Endothelial cell of umbilical vein (primary cell): ENCODE data around the gene GAL3ST3. TPM values are rescaled to one million over a fixed set of nuclear protein-coding genes. Genes with fewer than 3 reads are reported as not detected.
A peak's percentile ranks its signal among the peaks of the same experiment; 100 is the strongest.
"Not testable (repeated sequence)": the region's sequence is repeated elsewhere in the genome, so short reads cannot be mapped to it uniquely, and the experiment has no call there.

Experiments
- Bru-seq: library from RNA; stranded (reverse); fragments of 400-500 nt; gene quantifications from one replicate; lab custom pipeline; 2021; lab: Mats Ljungman, UMichigan
- BruChase-seq, 2 experiments: library from RNA; stranded (reverse); fragments of 400-500 nt; gene quantifications; one replicate each; lab custom pipeline; 2021; lab: Mats Ljungman, UMichigan
- BruUV-seq: library from RNA; stranded (reverse); fragments of 400-500 nt; replicated peaks from 2 replicates; lab custom pipeline; 2021; lab: Mats Ljungman, UMichigan
- CTCF ChIA-PET: fragments of 300-600, 350-600 bp; sonication (Branson Sonifier 250); formaldehyde crosslinking; loops from one replicate; lab custom pipeline; 2021; ENCODE audit warnings: antibody characterized with exemption, inconsistent platforms; lab: Charles Lee
- POLR2A ChIA-PET: fragments of 300-600, 350-600 bp; sonication (Branson Sonifier 250); formaldehyde crosslinking; loops from one replicate; lab custom pipeline; 2021; ENCODE audit warnings: antibody characterized with exemption, inconsistent platforms; lab: Charles Lee
- DNase-seq: peaks from one replicate; pipeline ENCODE4 v3.0.0-alpha.2; 2011; ENCODE audit warnings: low read depth, low spot score
- FAIRE-seq: peaks from 2 replicates; lab custom pipeline; 2011; peaks lifted over from hg19 to GRCh38; lab: Jason Lieb, UNC
- H2AFZ ChIP-seq: 2 replicates; pipeline ENCODE4 v1.6.0; 2012; ENCODE audit warnings: low read depth, low read length, control low read depth, inconsistent platforms
- H3K27ac ChIP-seq: 2 replicates; pipeline ENCODE4 v1.5.1; 2011; ENCODE audit warnings: low read depth, mild to moderate bottlenecking, control low read depth, low read length, moderate library complexity; ENCODE audit not compliant: insufficient read depth
- H3K27me3 ChIP-seq, 2 experiments: 2 replicates each; pipeline versions ENCODE4 v1.6.0 to v1.6.1; 2011; ENCODE audit warnings: low read length in 2 of 2, mixed read lengths in 1 of 2; ENCODE audit not compliant: control insufficient read depth in 2 of 2, insufficient read depth in 2 of 2
- H3K36me3 ChIP-seq, 2 experiments: 2 replicates in 1 of 2; 3 replicates in 1 of 2; pipeline ENCODE4 v1.5.1; 2011; ENCODE audit warnings: low read length in 2 of 2, mild to moderate bottlenecking in 1 of 2, moderate library complexity in 1 of 2; ENCODE audit not compliant: control insufficient read depth in 2 of 2, insufficient read depth in 2 of 2; ENCODE audit errors: extremely low read depth in 1 of 2
- H3K4me1 ChIP-seq: 3 replicates; pipeline ENCODE4 v1.5.1; 2011; ENCODE audit warnings: mild to moderate bottlenecking, low read length; ENCODE audit not compliant: control insufficient read depth, insufficient read depth; ENCODE audit errors: extremely low read depth
- H3K4me2 ChIP-seq: 2 replicates; pipeline ENCODE4 v1.6.1; 2011; ENCODE audit warnings: low read length, control low read depth, mixed read lengths; ENCODE audit not compliant: insufficient read depth
- H3K4me3 ChIP-seq, 3 experiments: fragments of 200-600 bp in 1 of 3; sonication (generic), shearing (Covaris generic) in 1 of 3; replicated peaks in 1 of 3; 2 replicates each; pipeline ENCODE4 v1.5.1; 2011 to 2016; ENCODE audit warnings: control low read depth in 3 of 3, low read length in 3 of 3, mild to moderate bottlenecking in 2 of 3, inconsistent platforms in 1 of 3, low read depth in 1 of 3, moderate library complexity in 1 of 3; ENCODE audit not compliant: insufficient read depth in 1 of 3
- H3K79me2 ChIP-seq: 2 replicates; pipeline ENCODE4 v1.6.0; 2012; ENCODE audit warnings: low read length, inconsistent platforms; ENCODE audit not compliant: control insufficient read depth, insufficient read depth
- H3K9ac ChIP-seq: replicated peaks from 2 replicates; pipeline ENCODE3; 2011; ENCODE audit warnings: low read length, control low read depth; ENCODE audit not compliant: insufficient read depth; ENCODE audit errors: extremely low read depth
- H3K9me1 ChIP-seq: replicated peaks from 3 replicates; pipeline ENCODE4 v1.6.0; 2011; ENCODE audit warnings: mild to moderate bottlenecking, low read length; ENCODE audit not compliant: control insufficient read depth, insufficient read depth; ENCODE audit errors: extremely low read depth
- H3K9me3 ChIP-seq: replicated peaks from 2 replicates; pipeline ENCODE4 v1.5.1; 2012; ENCODE audit warnings: low read length, inconsistent platforms; ENCODE audit not compliant: control insufficient read depth, insufficient read depth
- H4K20me1 ChIP-seq: replicated peaks from 2 replicates; pipeline ENCODE3; 2011; ENCODE audit warnings: mild to moderate bottlenecking, low read length; ENCODE audit not compliant: control insufficient read depth, insufficient read depth; ENCODE audit errors: extremely low read depth
- EZH2 ChIP-seq: IDR thresholded peaks from 2 replicates; pipeline ENCODE4 v1.6.1; 2012; ENCODE audit warnings: borderline replicate concordance, low read depth, mild to moderate bottlenecking, moderate library complexity, low read length, inconsistent platforms; ENCODE audit not compliant: severe bottlenecking
- FOS ChIP-seq: IDR thresholded peaks from 2 replicates; pipeline ENCODE4 v1.6.1; 2011; ENCODE audit warnings: mild to moderate bottlenecking, low read length, moderate library complexity, borderline replicate concordance; ENCODE audit not compliant: insufficient read depth
- GATA2 ChIP-seq: IDR thresholded peaks from 2 replicates; pipeline ENCODE4 v1.7.0; 2011; ENCODE audit warnings: low read depth, mild to moderate bottlenecking, moderate library complexity, mixed read lengths, low read length; ENCODE audit not compliant: insufficient read length, insufficient read depth
- JUN ChIP-seq: IDR thresholded peaks from 2 replicates; pipeline ENCODE4 v1.6.1; 2011; ENCODE audit warnings: borderline replicate concordance, low read depth; ENCODE audit not compliant: insufficient read length, insufficient read depth
- MYC ChIP-seq: IDR thresholded peaks from one replicate; pipeline ENCODE4 v1.6.1; 2011; ENCODE audit warnings: mild to moderate bottlenecking, low read depth, low read length
- POLR2A ChIP-seq: IDR thresholded peaks from 2 replicates; pipeline ENCODE4 v1.6.1; 2012; ENCODE audit warnings: low read depth, mild to moderate bottlenecking, control low read depth, low read length
- POLR2AphosphoS5 ChIP-seq: IDR thresholded peaks from 2 replicates; pipeline ENCODE4 v1.6.1; 2012; ENCODE audit warnings: low read depth, mild to moderate bottlenecking, control low read depth, low read length, moderate library complexity; ENCODE audit not compliant: insufficient read depth
- dilution Hi-C: fragments of 300-500 bp; cut with MboI; formaldehyde crosslinking; loops from one replicate; pipeline ENCODE4 v1.15.0; 2019; ENCODE audit warnings: low sequenced_read_pairs; ENCODE audit not compliant: extremely low pct_ligation_motif_present
- intact Hi-C: fragments of 100-400 bp; cut with micrococcal nuclease; formaldehyde crosslinking; loops from one replicate; pipeline ENCODE4 v1.10.0; 2022
- long read RNA-seq: library from polyadenylated mRNA; stranded (forward); transcript quantifications from one replicate; pipeline ENCODE4 v2.0.0, GENCODE V29; 2021
- polyA minus RNA-seq, 3 experiments: library from RNA; depleted of rRNA, polyadenylated mRNA; stranded (reverse); fragments of >200 nt; gene quantifications; 1 replicate in 1 of 3; 2 replicates in 2 of 3; pipeline ENCODE4 v1.2.3, GENCODE V29; 2011
- polyA plus RNA-seq, 4 experiments: library from polyadenylated mRNA; depleted of rRNA in 3 of 4; stranded (reverse) in 3 of 4; unstranded in 1 of 4; fragments of >200 nt; gene quantifications; 2 replicates each; pipeline versions ENCODE4 v1.2.1 to v1.2.3, GENCODE V29; 2011 to 2012; ENCODE audit warnings: missing spikeins in 1 of 4
- total RNA-seq: library from RNA; stranded (reverse); gene quantifications from 2 replicates; pipeline ENCODE4 v1.2.3, GENCODE V29; 2021
- TF ChIP-seq, protein P1 (sequence below), 2 donors: IDR thresholded peaks; 1 replicate in 1 of 2; 2 replicates in 1 of 2; pipeline ENCODE4 v1.5.1; 2011; ENCODE audit warnings: low read length in 2 of 2, mild to moderate bottlenecking in 2 of 2, moderate library complexity in 2 of 2, control low read depth in 1 of 2, inconsistent platforms in 1 of 2, low read depth in 1 of 2; ENCODE audit not compliant: insufficient read depth in 1 of 2; ENCODE audit errors: extremely low read depth in 1 of 2
- TF ChIP-seq, protein P2 (sequence below): IDR thresholded peaks from 2 replicates; pipeline ENCODE4 v1.6.1; 2011; ENCODE audit not compliant: insufficient read depth, insufficient read length

GAL3ST3 gene, protein sequence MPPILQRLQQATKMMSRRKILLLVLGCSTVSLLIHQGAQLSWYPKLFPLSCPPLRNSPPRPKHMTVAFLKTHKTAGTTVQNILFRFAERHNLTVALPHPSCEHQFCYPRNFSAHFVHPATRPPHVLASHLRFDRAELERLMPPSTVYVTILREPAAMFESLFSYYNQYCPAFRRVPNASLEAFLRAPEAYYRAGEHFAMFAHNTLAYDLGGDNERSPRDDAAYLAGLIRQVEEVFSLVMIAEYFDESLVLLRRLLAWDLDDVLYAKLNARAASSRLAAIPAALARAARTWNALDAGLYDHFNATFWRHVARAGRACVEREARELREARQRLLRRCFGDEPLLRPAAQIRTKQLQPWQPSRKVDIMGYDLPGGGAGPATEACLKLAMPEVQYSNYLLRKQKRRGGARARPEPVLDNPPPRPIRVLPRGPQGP
- total RNA-seq (not detected in 2 replicates), polyA plus RNA-seq (0.15 and 0.24 TPM in 2 replicates), polyA minus RNA-seq (not detected in 2 replicates), Bru-seq, nascent RNA (percentile 10 among the genes with signal in this experiment), BruChase-seq, experiment 1, labeled RNA remaining after a 6-hour chase (not detected), BruChase-seq, experiment 2, labeled RNA remaining after a 2-hour chase (percentile 10 among the genes with signal in this experiment)
- polyA plus RNA-seq (2011; cell fraction: cytosol; rRNA removed) = 0.04 and 0.06 TPM in 2 replicates
- polyA plus RNA-seq (2011; cell fraction: nucleus; rRNA removed) = 0.17 TPM in 1 of 2 replicates, not detected in the other
- not detected in 2 replicates for polyA plus RNA-seq (2012)
- polyA minus RNA-seq (2011; cell fraction: cytosol; rRNA and poly(A)+ RNA removed) = not detected
- not detected in 2 replicates for polyA minus RNA-seq (2011; cell fraction: nucleus; rRNA and poly(A)+ RNA removed)
- long read RNA-seq = 0 reads

DNA sequence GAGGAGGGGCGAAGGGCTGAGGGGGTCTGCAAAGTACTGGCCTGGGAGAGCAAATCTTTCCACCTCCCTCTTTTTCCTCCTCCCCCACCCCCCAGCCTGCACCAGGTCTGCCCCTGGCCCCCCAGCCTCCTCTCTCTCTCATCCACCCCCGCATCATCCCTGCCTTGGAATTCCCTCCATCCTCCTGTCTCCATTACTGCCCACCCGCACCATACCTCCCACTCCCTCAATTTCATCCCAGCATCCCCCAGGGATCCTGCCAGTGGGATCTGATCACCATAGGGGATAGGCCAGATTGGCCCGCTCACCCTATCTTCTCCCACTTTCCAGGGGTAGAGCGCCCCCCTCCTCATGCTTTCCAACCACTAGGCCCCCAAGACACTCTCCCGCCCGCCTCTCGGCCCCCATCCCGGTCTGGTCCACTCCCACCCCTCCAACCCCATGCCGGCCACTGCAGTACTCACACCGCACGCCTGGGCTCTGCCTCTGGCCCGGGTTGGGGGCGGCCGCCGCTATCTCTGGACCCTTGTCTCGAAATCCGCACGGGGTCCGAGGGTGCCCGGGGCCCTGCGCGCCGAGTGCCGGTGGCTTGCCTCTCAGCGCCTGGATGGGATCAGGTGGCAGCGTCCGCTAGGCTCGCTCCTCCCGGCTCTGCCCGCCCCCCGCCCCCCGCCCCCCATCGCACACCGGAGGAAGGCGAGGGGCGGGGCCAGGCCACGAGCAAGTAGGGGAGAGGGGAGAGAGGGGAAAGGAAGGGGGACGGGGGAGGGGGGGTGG is at the start of gene GAL3ST3:
Gene GAL3ST3, minus strand, starts transcription at position 615 of the 777 bp plus-strand sequence. CDS start 3,746 bp downstream, outside the sequence.
- no peaks in the 10 kb centered on the region for H4K20me1 ChIP-seq
- no peak for FAIRE-seq
- intact Hi-C loops = no loop called here
- ChIA-PET POLR2A (no interaction called here), CTCF (no interaction called here)
- H3K9me3 ChIP-seq = no peaks in the 10 kb centered on the region
- H3K4me2 ChIP-seq = no peak within 1 kb of the TSS
- no TSS peak for BruUV-seq
- no peak within 1 kb of the TSS for H3K9ac ChIP-seq
- H3K9me1 ChIP-seq = no peaks in the 10 kb centered on the region
- H3K27ac ChIP-seq = no peak within 1 kb of the TSS
- no peak for TF ChIP-seq POLR2AphosphoS5
- TF ChIP-seq JUN = no peak
- TF ChIP-seq, protein P1, sequence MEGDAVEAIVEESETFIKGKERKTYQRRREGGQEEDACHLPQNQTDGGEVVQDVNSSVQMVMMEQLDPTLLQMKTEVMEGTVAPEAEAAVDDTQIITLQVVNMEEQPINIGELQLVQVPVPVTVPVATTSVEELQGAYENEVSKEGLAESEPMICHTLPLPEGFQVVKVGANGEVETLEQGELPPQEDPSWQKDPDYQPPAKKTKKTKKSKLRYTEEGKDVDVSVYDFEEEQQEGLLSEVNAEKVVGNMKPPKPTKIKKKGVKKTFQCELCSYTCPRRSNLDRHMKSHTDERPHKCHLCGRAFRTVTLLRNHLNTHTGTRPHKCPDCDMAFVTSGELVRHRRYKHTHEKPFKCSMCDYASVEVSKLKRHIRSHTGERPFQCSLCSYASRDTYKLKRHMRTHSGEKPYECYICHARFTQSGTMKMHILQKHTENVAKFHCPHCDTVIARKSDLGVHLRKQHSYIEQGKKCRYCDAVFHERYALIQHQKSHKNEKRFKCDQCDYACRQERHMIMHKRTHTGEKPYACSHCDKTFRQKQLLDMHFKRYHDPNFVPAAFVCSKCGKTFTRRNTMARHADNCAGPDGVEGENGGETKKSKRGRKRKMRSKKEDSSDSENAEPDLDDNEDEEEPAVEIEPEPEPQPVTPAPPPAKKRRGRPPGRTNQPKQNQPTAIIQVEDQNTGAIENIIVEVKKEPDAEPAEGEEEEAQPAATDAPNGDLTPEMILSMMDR (IDR thresholded peaks at IDR 0.05; ENCODE audit: extremely low read depth in 1 of 2, insufficient read depth in 1 of 2, low read depth in 1 of 2, low read length in 2 of 2) = no peak
- no peak for TF ChIP-seq MYC
- TF ChIP-seq POLR2A = no peak
- TF ChIP-seq FOS = no peak
- TF ChIP-seq GATA2 = no peak
- TF ChIP-seq EZH2 = no peak
- TF ChIP-seq, protein P2, sequence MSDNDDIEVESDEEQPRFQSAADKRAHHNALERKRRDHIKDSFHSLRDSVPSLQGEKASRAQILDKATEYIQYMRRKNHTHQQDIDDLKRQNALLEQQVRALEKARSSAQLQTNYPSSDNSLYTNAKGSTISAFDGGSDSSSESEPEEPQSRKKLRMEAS = no peak
- peaks cover 2 to 3% of the 10 kb centered on the region in 2 experiments for H3K27me3 ChIP-seq
- peaks cover 16% of the 10 kb centered on the region for H3K79me2 ChIP-seq
- dilution Hi-C loops = no loop called here
- no peak for DNase-seq
- peaks cover 14% of the 10 kb centered on the region for H3K4me1 ChIP-seq
- no peak within 1 kb of the TSS for H2AFZ ChIP-seq
- peak within 1 kb of the TSS in 1 of 3 experiments; percentile 22 for H3K4me3 ChIP-seq
- H3K36me3 ChIP-seq = no peaks in the 10 kb centered on the region

DNA sequence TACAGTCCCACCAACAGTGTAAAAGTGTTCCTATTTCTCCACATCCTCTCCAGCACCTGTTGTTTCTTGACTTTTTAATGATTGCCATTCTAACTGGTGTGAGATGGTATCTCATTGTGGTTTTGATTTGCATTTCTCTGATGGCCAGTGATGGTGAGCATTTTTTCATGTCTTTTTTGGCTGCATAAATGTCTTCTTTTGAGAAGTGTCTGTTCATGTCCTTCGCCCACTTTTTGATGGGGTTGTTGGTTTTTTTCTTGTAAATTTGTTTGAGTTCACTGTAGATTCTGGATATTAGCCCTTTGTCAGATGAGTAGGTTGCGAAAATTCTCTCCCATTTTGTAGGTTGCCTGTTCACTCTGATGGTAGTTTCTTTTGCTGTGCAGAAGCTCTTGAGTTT is 43.2 kb upstream of the GAL3ST3 start:
- H3K9me3 ChIP-seq, H3K9me1 ChIP-seq, POLR2A ChIA-PET, intact Hi-C loops, H3K27me3 ChIP-seq, H2AFZ ChIP-seq, H3K4me2 ChIP-seq, FAIRE-seq, DNase-seq, H3K9ac ChIP-seq, BruUV-seq, dilution Hi-C loops, H4K20me1 ChIP-seq, CTCF ChIA-PET, H3K36me3 ChIP-seq, H3K4me3 ChIP-seq, H3K27ac ChIP-seq, H3K4me1 ChIP-seq: not testable (repeated sequence)
- peaks cover 11% of the 10 kb centered on the region for H3K79me2 ChIP-seq
